CD1c-positive myeloid dendritic cell (primary cell): ENCODE data around the gene CHAC1.
"Not testable (repeated sequence)": the region's sequence is repeated elsewhere in the genome, so short reads cannot be mapped to it uniquely, and the experiment has no call there.

Experiments used
- DNase-seq: peaks from one replicate; pipeline ENCODE4 v3.0.0-alpha.2; 2016; ENCODE audit errors: extremely low spot score

Gene CHAC1

GRCh38 chr15:40937762-40938535 lies 15.3 kb upstream of the CHAC1 start:
- no peak for DNase-seq

- no peak for DNase-seq
Observed at GRCh38 chr15:40938536-40938870, 14.8 kb upstream of the CHAC1 start.

- peak; percentile 28 for DNase-seq
Observed at GRCh38 chr15:40940296-40940801, 12.9 kb upstream of the CHAC1 start.

GRCh38 chr15:40941068-40941527 lies 12.2 kb upstream of the CHAC1 start:
- DNase-seq = no peak

GRCh38 chr15:40941528-40942336 lies 11.5 kb upstream of the CHAC1 start:
- DNase-seq = peak; percentile 93

- DNase-seq = peak; percentile 68
Observed at GRCh38 chr15:40942337-40942854, 10.9 kb upstream of the CHAC1 start.

GRCh38 chr15:40942878-40943277 lies 10.4 kb upstream of the CHAC1 start:
- no peak for DNase-seq

GRCh38 chr15:40943764-40944365 lies 9.4 kb upstream of the CHAC1 start:
- DNase-seq = no peak

GRCh38 chr15:40944510-40945296 lies 8.6 kb upstream of the CHAC1 start:
- DNase-seq = no peak

GRCh38 chr15:40948706-40949473 lies 4.4 kb upstream of the CHAC1 start:
- DNase-seq = no peak

- no peak for DNase-seq
Observed at GRCh38 chr15:40949756-40950207, 3.5 kb upstream of the CHAC1 start.

GRCh38 chr15:40951764-40952163 lies 1.5 kb upstream of the CHAC1 start:
- DNase-seq = no peak

GRCh38 chr15:40952301-40952900 lies 870 bp upstream of the CHAC1 start:
- no peak for DNase-seq

- DNase-seq = no peak
Observed at GRCh38 chr15:40953713-40954074, 423 bp downstream of the CHAC1 start.

- not testable (repeated sequence) for DNase-seq
Observed at GRCh38 chr15:40954158-40954848, 1.0 kb downstream of the CHAC1 start.

- no peak for DNase-seq
Observed at GRCh38 chr15:40955141-40955903, 2.1 kb downstream of the CHAC1 start.

GRCh38 chr15:40955930-40956540 lies 2.8 kb downstream of the CHAC1 start:
- DNase-seq = no peak

- no peak for DNase-seq
Observed at GRCh38 chr15:40956541-40956982, 3.3 kb downstream of the CHAC1 start.
